HCT116 (cell line): ENCODE results near the gene PCP4. TPM values are rescaled to one million over a fixed set of nuclear protein-coding genes. Genes with fewer than 3 reads are reported as not detected.

ENCODE experiments used
- ATAC-seq: fragments of 200-7000 bp; cut with Tn5 transposase; 2 replicates; pipeline ENCODE4 v1.9.1; 2020; ENCODE audit warnings: mild to moderate bottlenecking, moderate library complexity
- BruUV-seq: library from RNA; stranded (reverse); fragments of 400-500 nt; replicated peaks from 2 replicates; lab custom pipeline; 2021; lab: Mats Ljungman, UMichigan
- CTCF ChIA-PET: fragments of 300-600 bp; sonication (Branson Sonifier 250); formaldehyde crosslinking; loops from one replicate; lab custom pipeline; 2021; ENCODE audit warnings: antibody characterized with exemption; lab: Charles Lee
- POLR2A ChIA-PET: fragments of 300-600, 350-600 bp; sonication (Branson Sonifier 250); formaldehyde crosslinking; loops from one replicate; lab custom pipeline; 2021; ENCODE audit warnings: antibody characterized with exemption; lab: Charles Lee
- RAD21 ChIA-PET, 2 experiments: fragments of 300-600 bp; sonication (Branson Sonifier 250); formaldehyde crosslinking; loops; one replicate each; lab custom pipeline; 2023; ENCODE audit warnings: low total read pairs in 2 of 2; ENCODE audit not compliant: uncharacterized antibody in 2 of 2, unreplicated experiment in 2 of 2, low non-redundant PET in 1 of 2; lab: Charles Lee
- DNase-seq: peaks from one replicate; pipeline ENCODE4 v3.0.0-alpha.2; 2010; ENCODE audit warnings: low read depth, low spot score
- H2AFZ ChIP-seq: fragments of 200-600 bp; shearing (Covaris generic), sonication (generic); 2 replicates; pipeline ENCODE4 v1.6.1; 2017; ENCODE audit warnings: low read depth, mixed run types, mixed read lengths, antibody characterized with exemption, low read length; ENCODE audit not compliant: poor library complexity, severe bottlenecking
- H3K27ac ChIP-seq: 2 replicates; pipeline ENCODE4 v1.5.1; 2012; ENCODE audit warnings: low read depth, low read length
- H3K27me3 ChIP-seq: fragments of 200-600 bp; sonication (generic); 2 replicates; pipeline ENCODE4 v1.6.1; 2016; ENCODE audit warnings: mixed run types, low read length, mixed read lengths; ENCODE audit not compliant: insufficient read depth
- H3K36me3 ChIP-seq, 2 experiments: fragments of 200-500 bp in 1 of 2; fragments of 200-600 bp in 1 of 2; sonication (Bioruptor generic) in 1 of 2; sonication (generic) in 1 of 2; 2 replicates each; pipeline versions ENCODE4 v1.5.1 to v1.6.1; 2014 to 2016; ENCODE audit warnings: low read length in 2 of 2, inconsistent platforms in 1 of 2, mixed read lengths in 1 of 2, mixed run types in 1 of 2; ENCODE audit not compliant: insufficient read depth in 2 of 2, control insufficient read depth in 1 of 2
- H3K4me1 ChIP-seq, 2 experiments: fragments of 200-600 bp in 1 of 2; sonication (generic) in 1 of 2; 2 replicates each; pipeline versions ENCODE4 v1.5.1 to v1.6.1; 2012 to 2017; ENCODE audit warnings: low read length in 2 of 2, inconsistent platforms in 1 of 2, mild to moderate bottlenecking in 1 of 2, mixed read lengths in 1 of 2, mixed run types in 1 of 2, moderate library complexity in 1 of 2; ENCODE audit not compliant: insufficient read depth in 2 of 2, control insufficient read depth in 1 of 2
- H3K4me2 ChIP-seq: fragments of 200-600 bp; sonication (generic); 2 replicates; pipeline ENCODE4 v1.6.1; 2017; ENCODE audit warnings: mixed run types, low read length, mixed read lengths
- H3K4me3 ChIP-seq, 2 experiments: fragments of 200-600 bp in 1 of 2; sonication (generic) in 1 of 2; replicated peaks in 1 of 2; 2 replicates each; pipeline ENCODE4 v1.5.1; 2011 to 2016; ENCODE audit warnings: low read length in 2 of 2, control low read depth in 1 of 2, low read depth in 1 of 2, mild to moderate bottlenecking in 1 of 2, mixed read lengths in 1 of 2, mixed run types in 1 of 2
- H3K79me2 ChIP-seq: fragments of 200-600 bp; sonication (generic); 2 replicates; pipeline ENCODE4 v1.6.1; 2017; ENCODE audit warnings: mild to moderate bottlenecking, mixed run types, low read length, moderate library complexity, mixed read lengths; ENCODE audit not compliant: insufficient read depth
- H3K9ac ChIP-seq: fragments of 200-600 bp; sonication (generic); 2 replicates; pipeline ENCODE4 v1.6.1; 2016; ENCODE audit warnings: low read length, mixed read lengths
- H3K9me2 ChIP-seq: fragments of 200-600 bp; sonication (generic), shearing (Covaris generic); 2 replicates; pipeline ENCODE4 v1.6.1; 2017; ENCODE audit warnings: mixed run types, mild to moderate bottlenecking, moderate library complexity; ENCODE audit not compliant: insufficient read depth
- H3K9me3 ChIP-seq, 2 experiments: fragments of 200-500 bp in 1 of 2; fragments of 200-600 bp in 1 of 2; sonication (Bioruptor generic) in 1 of 2; sonication (generic) in 1 of 2; 2 replicates each; pipeline ENCODE4 v1.6.1; 2014 to 2017; ENCODE audit warnings: low read length in 2 of 2, mixed read lengths in 2 of 2, inconsistent platforms in 1 of 2, low read depth in 1 of 2, mild to moderate bottlenecking in 1 of 2, mixed run types in 1 of 2, moderate library complexity in 1 of 2; ENCODE audit not compliant: control insufficient read depth in 1 of 2, insufficient read depth in 1 of 2
- H4K20me1 ChIP-seq: fragments of 200-600 bp; sonication (generic), shearing (Covaris generic); 2 replicates; pipeline ENCODE4 v1.6.1; 2017; ENCODE audit warnings: mixed run types, mild to moderate bottlenecking, moderate library complexity; ENCODE audit not compliant: insufficient read depth
- ATF3 ChIP-seq: IDR thresholded peaks from 2 replicates; pipeline ENCODE4 v1.6.1; 2012
- CEBPB ChIP-seq: IDR thresholded peaks from 2 replicates; pipeline ENCODE4 v1.6.1; 2012; ENCODE audit warnings: low read depth
- EGR1 ChIP-seq: IDR thresholded peaks from 2 replicates; pipeline ENCODE4 v1.6.1; 2012; ENCODE audit warnings: low read depth
- ELF1 ChIP-seq: IDR thresholded peaks from 2 replicates; pipeline ENCODE4 v1.6.1; 2012; ENCODE audit warnings: low read depth, borderline replicate concordance
- EZH2 ChIP-seq: fragments of 200-600 bp; sonication (generic); IDR thresholded peaks from 2 replicates; pipeline ENCODE4 v1.6.1; 2017; ENCODE audit warnings: antibody characterized with exemption, mixed run types
- EZH2phosphoT487 ChIP-seq: fragments of 200-600 bp; IDR thresholded peaks from 2 replicates; pipeline ENCODE4 v1.6.1; 2018; ENCODE audit warnings: antibody characterized with exemption, borderline replicate concordance
- FOSL1 ChIP-seq: IDR thresholded peaks from 2 replicates; pipeline ENCODE4 v1.6.1; 2012; ENCODE audit warnings: low read depth
- JUND ChIP-seq: IDR thresholded peaks from 2 replicates; pipeline ENCODE4 v1.6.1; 2012
- POLR2AphosphoS5 ChIP-seq: IDR thresholded peaks from 2 replicates; pipeline ENCODE4 v1.6.1; 2011; ENCODE audit warnings: mild to moderate bottlenecking, low read depth, low read length, moderate library complexity
- RAD21 ChIP-seq: IDR thresholded peaks from 2 replicates; pipeline ENCODE4 v1.6.1; 2012; ENCODE audit warnings: low read depth, mild to moderate bottlenecking
- SP1 ChIP-seq: IDR thresholded peaks from 2 replicates; pipeline ENCODE4 v1.6.1; 2012; ENCODE audit warnings: low read depth
- SRF ChIP-seq: IDR thresholded peaks from 2 replicates; pipeline ENCODE4 v1.6.1; 2012; ENCODE audit warnings: low read depth
- TCF7L2 ChIP-seq: IDR thresholded peaks from 2 replicates; pipeline ENCODE4 v1.7.0; 2011; ENCODE audit warnings: borderline replicate concordance, inconsistent platforms; ENCODE audit not compliant: insufficient read depth, insufficient read length; ENCODE audit errors: extremely low read depth
- YY1 ChIP-seq: IDR thresholded peaks from 2 replicates; pipeline ENCODE4 v1.6.1; 2011; ENCODE audit warnings: low read length, low read depth, moderate library complexity, mild to moderate bottlenecking; ENCODE audit not compliant: insufficient replicate concordance; ENCODE audit errors: extremely low read depth
- ZBTB33 ChIP-seq: IDR thresholded peaks from 2 replicates; pipeline ENCODE4 v1.6.1; 2011; ENCODE audit warnings: mild to moderate bottlenecking, low read length, moderate library complexity; ENCODE audit not compliant: insufficient replicate concordance; ENCODE audit errors: extremely low read depth
- ZNF274 ChIP-seq: fragments of 200-500 bp; sonication (Bioruptor generic); IDR thresholded peaks from 2 replicates; pipeline ENCODE4 v1.6.1; 2014; ENCODE audit warnings: mild to moderate bottlenecking, low read depth, low read length, inconsistent platforms
- intact Hi-C: fragments of 100-400 bp; cut with micrococcal nuclease; formaldehyde crosslinking; loops from 2 replicates; pipeline ENCODE4 v1.10.0; 2022
- total RNA-seq: library from RNA; stranded (reverse); gene quantifications from one replicate; pipeline ENCODE4 v1.2.1, GENCODE V29; 2021; ENCODE audit not compliant: unreplicated experiment
- TF ChIP-seq, protein P1 (sequence below): IDR thresholded peaks from 2 replicates; pipeline ENCODE4 v1.6.1; 2012

Gene PCP4
- total RNA-seq, 1 experiment from 2014 or later = not detected

- H3K9me2 ChIP-seq = no peaks in the 10 kb centered on the region
- H3K27me3 ChIP-seq = no peaks in the 10 kb centered on the region
- no peaks in the 10 kb centered on the region for H4K20me1 ChIP-seq
- ATAC-seq (no peak), DNase-seq (no peak)
- peaks cover 0 to 19% of the 10 kb centered on the region in 2 experiments; a peak in 2 of 4 replicates for H3K9me3 ChIP-seq
- no peak overlapping the region for H3K9ac ChIP-seq
- H3K4me2 ChIP-seq = no peak overlapping the region
- no peaks in the 10 kb centered on the region for H3K36me3 ChIP-seq
- no TSS peak for BruUV-seq
- RAD21 ChIA-PET = no interaction called here
- CTCF ChIA-PET = no interaction called here
- H2AFZ ChIP-seq = no peak overlapping the region
- intact Hi-C loops = no loop called here
- no peak overlapping the region for H3K4me3 ChIP-seq
- no peaks in the 10 kb centered on the region for H3K79me2 ChIP-seq
- H3K4me1 ChIP-seq = no peaks in the 10 kb centered on the region
- POLR2A ChIA-PET = no interaction called here
- no peak overlapping the region for H3K27ac ChIP-seq
- no peak for TF ChIP-seq YY1
- no peak for TF ChIP-seq CEBPB
- no peak for TF ChIP-seq RAD21
- TF ChIP-seq EZH2phosphoT487 = no peak
- no peak for TF ChIP-seq POLR2AphosphoS5
- no peak for TF ChIP-seq TCF7L2
- TF ChIP-seq EZH2 = no peak
- no peak for TF ChIP-seq JUND
- no peak for TF ChIP-seq EGR1
- no peak for TF ChIP-seq ELF1
- no peak for TF ChIP-seq ZNF274
- no peak for TF ChIP-seq ATF3
- no peak for TF ChIP-seq ZBTB33
- TF ChIP-seq SP1 = no peak
- no peak for TF ChIP-seq SRF
- TF ChIP-seq FOSL1 = no peak
- TF ChIP-seq, protein P1, sequence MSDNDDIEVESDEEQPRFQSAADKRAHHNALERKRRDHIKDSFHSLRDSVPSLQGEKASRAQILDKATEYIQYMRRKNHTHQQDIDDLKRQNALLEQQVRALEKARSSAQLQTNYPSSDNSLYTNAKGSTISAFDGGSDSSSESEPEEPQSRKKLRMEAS = no peak
Observed at GRCh38 chr21:39958731-39959130, 91.5 kb downstream of the PCP4 start.
